Measurements from ENCODE around the gene VAPB.

Gene VAPB

GRCh38 chr20:58374027-58374850, 14.8 kb upstream of the VAPB start:
- Mint-ChIP-seq H3K4me1 (peaks cover 47% of the 10 kb centered on the region), H3K9me3 (no peaks in the 10 kb centered on the region), H3K27me3 (ENCODE audit: low read depth, poor library complexity) (peaks cover 24% of the 10 kb centered on the region), H3K4me3 (no peak overlapping the region), H3K27ac (peak overlapping the region; percentile 73), H3K36me3 (ENCODE audit: low read depth) (no peaks in the 10 kb centered on the region)
- no peak for DNase-seq
- no peak for TF ChIP-seq CTCF (IDR thresholded peaks at IDR 0.05)

GRCh38 chr20:58374906-58375758, 13.9 kb upstream of the VAPB start:
- peaks cover 24% of the 10 kb centered on the region for H3K27me3 Mint-ChIP-seq (ENCODE audit: low read depth, poor library complexity)
- peak overlapping the region; percentile 16 for H3K4me3 Mint-ChIP-seq
- H3K4me1 Mint-ChIP-seq = peaks cover 47% of the 10 kb centered on the region
- DNase-seq = peak; percentile 16
- TF ChIP-seq CTCF (IDR thresholded peaks at IDR 0.05) = no peak
- no peaks in the 10 kb centered on the region for H3K36me3 Mint-ChIP-seq (ENCODE audit: low read depth)
- peak overlapping the region; percentile 73 for H3K27ac Mint-ChIP-seq
- H3K9me3 Mint-ChIP-seq = no peaks in the 10 kb centered on the region

- peaks cover under 1% of the 10 kb centered on the region for H3K36me3 Mint-ChIP-seq (ENCODE audit: low read depth)
- peaks cover 4% of the 10 kb centered on the region for H3K9me3 Mint-ChIP-seq
- H3K4me3 Mint-ChIP-seq = peak overlapping the region; percentile 16
- H3K27ac Mint-ChIP-seq = no peak overlapping the region
- DNase-seq = no peak
- TF ChIP-seq CTCF (IDR thresholded peaks at IDR 0.05) = no peak
- H3K4me1 Mint-ChIP-seq = peaks cover 47% of the 10 kb centered on the region
- H3K27me3 Mint-ChIP-seq (ENCODE audit: low read depth, poor library complexity) = peaks cover 24% of the 10 kb centered on the region
These were observed 13.2 kb upstream of the VAPB start for GRCh38 chr20:58375759-58376352.

- Mint-ChIP-seq H3K4me3 (peak overlapping the region; percentile 50), H3K27ac (no peak overlapping the region), H3K9me3 (peaks cover 15% of the 10 kb centered on the region), H3K27me3 (ENCODE audit: low read depth, poor library complexity) (peaks cover 21% of the 10 kb centered on the region), H3K36me3 (ENCODE audit: low read depth) (peaks cover 8% of the 10 kb centered on the region), H3K4me1 (peaks cover 45% of the 10 kb centered on the region)
- no peak for DNase-seq
- TF ChIP-seq CTCF (IDR thresholded peaks at IDR 0.05) = no peak
These were observed 12.0 kb upstream of the VAPB start for GRCh38 chr20:58377017-58377416.

- peaks cover 8% of the 10 kb centered on the region for H3K36me3 Mint-ChIP-seq (ENCODE audit: low read depth)
- no peak for DNase-seq
- peaks cover 24% of the 10 kb centered on the region for H3K9me3 Mint-ChIP-seq
- TF ChIP-seq CTCF (IDR thresholded peaks at IDR 0.05) = no peak
- H3K27me3 Mint-ChIP-seq (ENCODE audit: low read depth, poor library complexity) = peaks cover 19% of the 10 kb centered on the region
- peaks cover 37% of the 10 kb centered on the region for H3K4me1 Mint-ChIP-seq
- H3K27ac Mint-ChIP-seq = no peak overlapping the region
- no peak overlapping the region for H3K4me3 Mint-ChIP-seq
These were observed 11.1 kb upstream of the VAPB start for GRCh38 chr20:58377766-58378401.
